ENCODE data around the gene KIF23. TPM values are rescaled to one million over a fixed set of nuclear protein-coding genes. Genes with fewer than 3 reads are reported as not detected.

KIF23 gene
- total and polyA plus RNA-seq, 2 of the 4 experiments (the other 2 are of a cell fraction), result 37.7 to 56.1 TPM

DNA sequence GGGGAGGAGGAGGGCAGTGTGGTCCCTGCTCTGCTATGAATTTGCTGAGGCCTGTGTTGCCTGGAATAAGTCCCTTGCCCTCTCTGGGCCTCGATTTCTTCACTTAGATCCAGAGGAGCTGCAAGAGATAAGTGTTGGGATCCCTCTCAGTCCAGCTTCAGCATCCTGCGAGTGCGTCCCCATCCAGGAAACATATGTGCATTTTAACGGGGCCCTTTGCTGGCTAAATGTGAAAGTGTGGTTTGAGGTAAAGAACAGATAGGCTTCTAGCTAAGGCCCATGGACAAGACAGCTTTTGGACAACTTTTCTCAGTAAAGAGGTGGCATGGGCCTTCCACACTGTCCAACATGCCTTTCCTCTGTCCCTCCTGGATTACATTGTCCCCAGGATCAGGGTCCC, 64.9 kb downstream of the KIF23 start:
- ChIA-PET POLR2A (ENCODE audit: unreplicated experiment) (no interaction called here), CTCF (interaction anchor here (1.0 kb wide), 1 partner anchor 14 kb away, joined by 3 read pairs; no protein-coding TSS in a partner anchor)
- dilution Hi-C loops (cut with HindIII; ENCODE audit: low sequenced_read_pairs, unreplicated experiment) (no loop called here), intact Hi-C loops (cut with micrococcal nuclease) (loop anchor here (5.0 to 10.0 kb wide), 4 partner anchors 496 to 1396 kb away; no protein-coding TSS in a partner anchor), in situ Hi-C loops (cut with MboI; ENCODE audit: low sequenced_read_pairs) (loop anchor here (10.0 kb wide), 1 partner anchor 1006 kb away; no protein-coding TSS in a partner anchor)
- Histone ChIP-seq H4K91ac (ENCODE audit: insufficient read depth, low read depth, low read length) (no peak overlapping the region), H3K4me3 (ENCODE audit: insufficient read depth, low read depth, low read length) (no peak overlapping the region), H3K18ac (ENCODE audit: low read depth, low read length) (no peak overlapping the region), H3K56ac (ENCODE audit: extremely low read depth, insufficient read depth, low read length) (no peak overlapping the region), H3K23ac (ENCODE audit: low read depth, low read length) (no peak overlapping the region), H3K79me1 (ENCODE audit: low read depth in 1 of 2, low read length in 2 of 2) (no peaks in the 10 kb centered on the region), H2AK9ac (replicated peaks; ENCODE audit: low read depth, low read length, poor library complexity) (no peak overlapping the region), H2BK15ac (ENCODE audit: low read depth, low read length) (no peak overlapping the region), H2BK20ac (ENCODE audit: low read depth, low read length) (no peak overlapping the region), H2AFZ (replicated peaks; ENCODE audit: low read length, poor library complexity) (no peak overlapping the region), H3K36me3 (ENCODE audit: control insufficient read depth, insufficient read depth, low read length) (no peaks in the 10 kb centered on the region), H3K27ac (ENCODE audit: insufficient read depth, low read length) (no peak overlapping the region), H3K14ac (replicated peaks; ENCODE audit: low read depth, low read length) (no peak overlapping the region), H4K8ac (ENCODE audit: low read depth in 2 of 2, low read length in 2 of 2) (no peak overlapping the region), H3K27me3 (ENCODE audit: control insufficient read depth, insufficient read depth, low read length) (peaks cover 25% of the 10 kb centered on the region), H2BK5ac (ENCODE audit: low read depth, low read length, poor library complexity, severe bottlenecking) (no peak overlapping the region), H3K9me3 (ENCODE audit: control insufficient read depth, insufficient read depth, low read length) (peaks cover 4% of the 10 kb centered on the region), H3K9ac (ENCODE audit: low read depth, low read length) (no peak overlapping the region), H3K4me2 (ENCODE audit: low read depth, low read length) (no peak overlapping the region), H4K20me1 (ENCODE audit: insufficient read depth, low read length) (no peaks in the 10 kb centered on the region), H4K5ac (ENCODE audit: low read depth, low read length) (no peak overlapping the region), H2BK120ac (ENCODE audit: low read depth, low read length) (no peak overlapping the region), H3K4me1 (ENCODE audit: control insufficient read depth, insufficient read depth, low read length) (peaks cover 7% of the 10 kb centered on the region), H2AK5ac (ENCODE audit: low read depth, low read length) (no peak overlapping the region), H3K4ac (ENCODE audit: low read depth, low read length) (no peak overlapping the region), H3K9me1 (ENCODE audit: insufficient read depth, low read length) (0 out of 2 replicates have a peak, but pooled peaks cover 1% of the 10 kb centered on the region)
- no peak for ATAC-seq (ENCODE audit: low read depth)
- WGBS, 2 experiments (ENCODE audit: extremely low coverage in 2 of 2, insufficient read length in 1 of 2), result 80% methylated on average over 1 of the region's 4 CpGs; no CpG with 5 or more reads in 1 of the 2 experiments
- TF ChIP-seq NFE2L2 (IDR thresholded peaks at IDR 0.05; ENCODE audit: low read depth, low read length) (no peak), MAFK (IDR thresholded peaks at IDR 0.05; ENCODE audit: low read depth, low read length) (no peak), POLR2A (IDR thresholded peaks at IDR 0.05; ENCODE audit: low read depth, low read length) (no peak), RFX5 (IDR thresholded peaks at IDR 0.05; ENCODE audit: low read depth, low read length) (no peak), BHLHE40 (IDR thresholded peaks at IDR 0.05; ENCODE audit: low read depth, low read length) (no peak), CEBPB (IDR thresholded peaks at IDR 0.05; ENCODE audit: low read depth, low read length) (no peak), SMC3 (IDR thresholded peaks at IDR 0.05; ENCODE audit: low read depth, low read length) (no peak), MAZ (IDR thresholded peaks at IDR 0.05; ENCODE audit: borderline replicate concordance, low read depth, low read length) (no peak)
- TF ChIP-seq, protein P1, sequence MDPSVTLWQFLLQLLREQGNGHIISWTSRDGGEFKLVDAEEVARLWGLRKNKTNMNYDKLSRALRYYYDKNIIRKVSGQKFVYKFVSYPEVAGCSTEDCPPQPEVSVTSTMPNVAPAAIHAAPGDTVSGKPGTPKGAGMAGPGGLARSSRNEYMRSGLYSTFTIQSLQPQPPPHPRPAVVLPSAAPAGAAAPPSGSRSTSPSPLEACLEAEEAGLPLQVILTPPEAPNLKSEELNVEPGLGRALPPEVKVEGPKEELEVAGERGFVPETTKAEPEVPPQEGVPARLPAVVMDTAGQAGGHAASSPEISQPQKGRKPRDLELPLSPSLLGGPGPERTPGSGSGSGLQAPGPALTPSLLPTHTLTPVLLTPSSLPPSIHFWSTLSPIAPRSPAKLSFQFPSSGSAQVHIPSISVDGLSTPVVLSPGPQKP (IDR thresholded peaks at IDR 0.05; ENCODE audit: borderline replicate concordance, low read depth, low read length), result no peak
- TF ChIP-seq, protein P2, sequence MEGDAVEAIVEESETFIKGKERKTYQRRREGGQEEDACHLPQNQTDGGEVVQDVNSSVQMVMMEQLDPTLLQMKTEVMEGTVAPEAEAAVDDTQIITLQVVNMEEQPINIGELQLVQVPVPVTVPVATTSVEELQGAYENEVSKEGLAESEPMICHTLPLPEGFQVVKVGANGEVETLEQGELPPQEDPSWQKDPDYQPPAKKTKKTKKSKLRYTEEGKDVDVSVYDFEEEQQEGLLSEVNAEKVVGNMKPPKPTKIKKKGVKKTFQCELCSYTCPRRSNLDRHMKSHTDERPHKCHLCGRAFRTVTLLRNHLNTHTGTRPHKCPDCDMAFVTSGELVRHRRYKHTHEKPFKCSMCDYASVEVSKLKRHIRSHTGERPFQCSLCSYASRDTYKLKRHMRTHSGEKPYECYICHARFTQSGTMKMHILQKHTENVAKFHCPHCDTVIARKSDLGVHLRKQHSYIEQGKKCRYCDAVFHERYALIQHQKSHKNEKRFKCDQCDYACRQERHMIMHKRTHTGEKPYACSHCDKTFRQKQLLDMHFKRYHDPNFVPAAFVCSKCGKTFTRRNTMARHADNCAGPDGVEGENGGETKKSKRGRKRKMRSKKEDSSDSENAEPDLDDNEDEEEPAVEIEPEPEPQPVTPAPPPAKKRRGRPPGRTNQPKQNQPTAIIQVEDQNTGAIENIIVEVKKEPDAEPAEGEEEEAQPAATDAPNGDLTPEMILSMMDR (conservative IDR thresholded peaks at IDR 0.05; ENCODE audit: low read depth, low read length), result no peak
- no TSS peak for BruUV-seq (replicated peaks)
- DNase-seq, result no peak

Measured in IMR-90 (cell line).